Spleen (tissue), 11 donors: Measurements from ENCODE around the gene CCDC141. TPM values are rescaled to one million over a fixed set of nuclear protein-coding genes. Genes with fewer than 3 reads are reported as not detected.

Source experiments
- DNase-seq: peaks from one replicate; pipeline ENCODE4 v3.0.0-alpha.2; 2020
- H3K27ac ChIP-seq, 8 donors: fragments of 200-600 bp; sonication (generic) in 7 of 8; 1 replicate in 4 of 8; 2 replicates in 4 of 8; pipeline versions ENCODE4 v1.5.0 to v1.8.0; 2016 to 2021; ENCODE audit warnings: inconsistent platforms in 4 of 8, mild to moderate bottlenecking in 4 of 8, moderate library complexity in 1 of 8
- H3K27me3 ChIP-seq, 7 donors: fragments of 200-600 bp; sonication (generic) in 6 of 7; replicated peaks in 1 of 7; 1 replicate in 4 of 7; 2 replicates in 3 of 7; pipeline versions ENCODE4 v1.5.0 to v1.8.0; 2016 to 2021; ENCODE audit warnings: inconsistent platforms in 3 of 7, mild to moderate bottlenecking in 1 of 7
- H3K36me3 ChIP-seq, 6 donors: fragments of 200-600 bp; sonication (generic) in 5 of 6; 1 replicate in 4 of 6; 2 replicates in 2 of 6; pipeline versions ENCODE4 v1.5.0 to v1.8.0; 2016 to 2021; ENCODE audit warnings: inconsistent platforms in 2 of 6
- H3K4me1 ChIP-seq, 6 donors: fragments of 200-600 bp; sonication (generic) in 5 of 6; 1 replicate in 3 of 6; 2 replicates in 3 of 6; pipeline versions ENCODE4 v1.5.0 to v1.8.0; 2016 to 2021; ENCODE audit warnings: inconsistent platforms in 3 of 6
- H3K4me3 ChIP-seq, 8 donors: fragments of 200-600 bp; sonication (generic) in 7 of 8; 1 replicate in 4 of 8; 2 replicates in 4 of 8; pipeline versions ENCODE4 v1.5.0 to v1.8.0; 2016 to 2021; ENCODE audit warnings: inconsistent platforms in 4 of 8, mild to moderate bottlenecking in 4 of 8, moderate library complexity in 2 of 8
- H3K9me3 ChIP-seq, 8 donors: fragments of 200-600 bp; sonication (generic) in 7 of 8; 1 replicate in 4 of 8; 2 replicates in 4 of 8; pipeline versions ENCODE4 v1.5.0 to v1.8.0; 2016 to 2021; ENCODE audit warnings: inconsistent platforms in 4 of 8
- CTCF ChIP-seq, 11 experiments: fragments of 200-600 bp in 7 of 11; fragments of 450-650 bp in 4 of 11; sonication (generic) in 4 of 11; IDR thresholded peaks in 8 of 11; conservative IDR thresholded peaks in 3 of 11; 1 replicate in 7 of 11; 2 replicates in 4 of 11; pipeline versions ENCODE4 v1.4.0 to v1.8.0; 2016 to 2021; ENCODE audit warnings: antibody characterized with exemption in 11 of 11, inconsistent platforms in 4 of 11, mild to moderate bottlenecking in 1 of 11
- POLR2A ChIP-seq, 3 donors: fragments of 450-650 bp; IDR thresholded peaks; one replicate each; pipeline ENCODE4 v1.5.1; 2017; ENCODE audit warnings: antibody characterized with exemption in 3 of 3, mild to moderate bottlenecking in 1 of 3
- POLR2AphosphoS5 ChIP-seq, 3 donors: sonication (generic); formaldehyde crosslinking; IDR thresholded peaks; one replicate each; pipeline ENCODE4 v1.5.1; 2017; ENCODE audit warnings: antibody characterized with exemption in 3 of 3
- WGBS, 5 donors: extraction: QIAGEN DNeasy Blood & Tissue Kit in 3 of 5; methylation state at CpG; one replicate each; pipeline versions ENCODE4 v1.1.5 to v1.1.7; 2013 to 2018; 5-methylcytosine and 5-hydroxymethylcytosine counted together
- intact Hi-C: fragments of 100-400 bp; cut with DNase I; formaldehyde crosslinking; loops from one replicate; pipeline ENCODE4 v1.15.0; 2023; ENCODE audit warnings: low total_unique reads
- polyA plus RNA-seq, 3 donors: library from polyadenylated mRNA; stranded (reverse); fragments of 200-250 nt; gene quantifications; one replicate each; pipeline ENCODE4 v1.2.1, GENCODE V29; 2013
- total RNA-seq, 7 donors: library from RNA; depleted of rRNA in 3 of 7; stranded (reverse); fragments of >200 nt in 3 of 7; fragmentation: NEBNext Ultra II Directional in 4 of 7; extraction: Animal tissue kit (Norgen Biotek cat#: 25700) in 4 of 7; gene quantifications; one replicate each; pipeline versions ENCODE4 v1.1.0 to v1.2.1, GENCODE V29; 2016 to 2021
- donor health status: healthy with polysubstance abuse.
- donor health status: DM: no; HTN: no; CAD: no; lungs with moderate emphysema.
- donor health status: DM: no; HTN: no; CAD: no.
- donor health status: Bipolar disorder and iron deficiency.
- donor health status: healthy.
- donor health status: DM: no; HTN: no; CAD: no.
- donor health status: DM: yes; HTN: yes; CAD: no.

CCDC141 gene
- total and polyA plus RNA-seq, 10 donors, result 0.29 to 21.3 (median 11.4) TPM

GRCh38 chr2:178830451-178830850 lies 219.5 kb downstream of the CCDC141 start:
- DNase-seq, result no peak
- Histone ChIP-seq H3K4me3 (no peak overlapping the region), H3K36me3 (no peaks in the 10 kb centered on the region), H3K27me3 (no peaks in the 10 kb centered on the region), H3K27ac (peak overlapping the region in 1 of 8 donors; percentile 28), H3K9me3 (peaks cover 0 to 11% (median 0%) of the 10 kb centered on the region in 8 donors), H3K4me1 (peaks cover 0 to 18% (median 7%) of the 10 kb centered on the region in 6 donors)
- TF ChIP-seq POLR2A (IDR thresholded peaks at IDR 0.05) (no peak), POLR2AphosphoS5 (IDR thresholded peaks at IDR 0.05) (no peak)
- 90 to 96% (median 93%) methylated on average over 2 of the region's 2 CpGs for WGBS, 5 donors
- intact Hi-C loops, result no loop called here

- TF ChIP-seq POLR2AphosphoS5 (IDR thresholded peaks at IDR 0.05), result no peak
- no peak overlapping the region for H3K4me3 ChIP-seq
- H3K27ac ChIP-seq, result peak overlapping the region in 3 of 8 donors; percentile 14 to 63 (median 28)
Observed at GRCh38 chr2:178829981-178830380, 220.0 kb downstream of the CCDC141 start.

GRCh38 chr2:178829299-178829960 lies 220.5 kb downstream of the CCDC141 start:
- H3K27me3 ChIP-seq, result no peaks in the 10 kb centered on the region
- H3K4me3 ChIP-seq, result no peak overlapping the region
- intact Hi-C loops, result no loop called here
- H3K27ac ChIP-seq, result peak overlapping the region in 5 of 8 donors; percentile 14 to 63 (median 24)
- TF ChIP-seq POLR2AphosphoS5 (IDR thresholded peaks at IDR 0.05), result peak in 1 of 3 donors; percentile 14
- TF ChIP-seq CTCF (IDR thresholded peaks at IDR 0.05 in 8 of 11, conservative IDR thresholded peaks at IDR 0.05 in 3 of 11), result peak in 3 of 11 experiments; percentile 13 to 16 (median 15)
- TF ChIP-seq POLR2A (IDR thresholded peaks at IDR 0.05), result no peak
- H3K4me1 ChIP-seq, result peaks cover 0 to 18% (median 7%) of the 10 kb centered on the region in 6 donors
- no peaks in the 10 kb centered on the region for H3K36me3 ChIP-seq
- no peak for DNase-seq
- WGBS, 5 donors, result 51 to 63% (median 55%) methylated on average over 3 of the region's 3 CpGs
- peaks cover 0 to 11% (median 0%) of the 10 kb centered on the region in 8 donors for H3K9me3 ChIP-seq

More at GRCh38 chr2:178829981-178830380, 220.0 kb downstream of the CCDC141 start:
- no peaks in the 10 kb centered on the region for H3K36me3 ChIP-seq
- H3K4me1 ChIP-seq, result peaks cover 0 to 18% (median 7%) of the 10 kb centered on the region in 6 donors
- WGBS, 5 donors, result 62 to 81% (median 70%) methylated on average over 3 of the region's 3 CpGs
- intact Hi-C loops, result no loop called here
- H3K9me3 ChIP-seq, result peaks cover 0 to 11% (median 0%) of the 10 kb centered on the region in 8 donors
- no peaks in the 10 kb centered on the region for H3K27me3 ChIP-seq
- DNase-seq, result no peak

- Histone ChIP-seq H3K27ac (peak overlapping the region in 7 of 8 donors; percentile 4 to 63 (median 39)), H3K27me3 (no peaks in the 10 kb centered on the region), H3K36me3 (no peaks in the 10 kb centered on the region), H3K4me3 (no peak overlapping the region), H3K4me1 (peaks cover 0 to 18% (median 7%) of the 10 kb centered on the region in 6 donors), H3K9me3 (peaks cover 0 to 11% (median 0%) of the 10 kb centered on the region in 8 donors)
- TF ChIP-seq POLR2AphosphoS5 (IDR thresholded peaks at IDR 0.05) (no peak), CTCF (IDR thresholded peaks at IDR 0.05 in 8 of 11, conservative IDR thresholded peaks at IDR 0.05 in 3 of 11) (no peak), POLR2A (IDR thresholded peaks at IDR 0.05) (no peak)
- no peak for DNase-seq
- intact Hi-C loops, result no loop called here
- 67 to 80% (median 75%) methylated on average over 4 of the region's 4 CpGs for WGBS, 5 donors
Observed at GRCh38 chr2:178828486-178828881, 221.5 kb downstream of the CCDC141 start.

- intact Hi-C loops, result no loop called here
- TF ChIP-seq CTCF (IDR thresholded peaks at IDR 0.05 in 8 of 11, conservative IDR thresholded peaks at IDR 0.05 in 3 of 11) (no peak), POLR2A (IDR thresholded peaks at IDR 0.05) (no peak), POLR2AphosphoS5 (IDR thresholded peaks at IDR 0.05) (no peak)
- H3K27me3 ChIP-seq, result no peaks in the 10 kb centered on the region
- H3K36me3 ChIP-seq, result no peaks in the 10 kb centered on the region
- DNase-seq, result no peak
- WGBS, 5 donors, result 43 to 67% (median 57%) methylated on average over 9 of the region's 9 CpGs
- H3K4me1 ChIP-seq, result peaks cover 0 to 18% (median 7%) of the 10 kb centered on the region in 6 donors
- no peak overlapping the region for H3K4me3 ChIP-seq
- H3K27ac ChIP-seq, result peak overlapping the region in 7 of 8 donors; percentile 4 to 63 (median 39)
- H3K9me3 ChIP-seq, result peaks cover 0 to 11% (median 0%) of the 10 kb centered on the region in 8 donors
Observed at GRCh38 chr2:178827739-178828485, 222.0 kb downstream of the CCDC141 start.
